Effector CD4-positive, alpha-beta T cell (primary cell): ENCODE data around the gene HOXC4.
"Not testable (repeated sequence)": the region's sequence is repeated elsewhere in the genome, so short reads cannot be mapped to it uniquely, and the experiment has no call there.

Experiments
- DNase-seq: peaks from one replicate; pipeline ENCODE4 v3.0.0-alpha.2; 2020

Gene HOXC4

GRCh38 chr12:54041097-54041690, 12.4 kb upstream of the HOXC4 start:
- DNase-seq, result no peak

GRCh38 chr12:54042033-54042432, 11.6 kb upstream of the HOXC4 start:
- DNase-seq, result not testable (repeated sequence)

- DNase-seq, result no peak
These were observed 10.4 kb upstream of the HOXC4 start for GRCh38 chr12:54042970-54043853.

GRCh38 chr12:54044425-54045103, 9.1 kb upstream of the HOXC4 start:
- no peak for DNase-seq

GRCh38 chr12:54045401-54045800, 8.2 kb upstream of the HOXC4 start:
- DNase-seq, result no peak

- DNase-seq, result no peak
These were observed 7.6 kb upstream of the HOXC4 start for GRCh38 chr12:54045868-54046521.

GRCh38 chr12:54046809-54047159, 6.9 kb upstream of the HOXC4 start:
- DNase-seq, result no peak

- no peak for DNase-seq
These were observed 6.3 kb upstream of the HOXC4 start for GRCh38 chr12:54047160-54047963.

- no peak for DNase-seq
These were observed 5.7 kb upstream of the HOXC4 start for GRCh38 chr12:54047964-54048303.

- DNase-seq, result no peak
These were observed 5.1 kb upstream of the HOXC4 start for GRCh38 chr12:54048406-54049093.

- DNase-seq, result no peak
These were observed 4.5 kb upstream of the HOXC4 start for GRCh38 chr12:54049108-54049507.

- no peak for DNase-seq
These were observed 3.2 kb upstream of the HOXC4 start for GRCh38 chr12:54050482-54050810.

GRCh38 chr12:54051026-54051842, 2.4 kb upstream of the HOXC4 start:
- DNase-seq, result no peak

- DNase-seq, result no peak
These were observed 1.7 kb upstream of the HOXC4 start for GRCh38 chr12:54051874-54052437.

- no peak for DNase-seq
These were observed 1.1 kb upstream of the HOXC4 start for GRCh38 chr12:54052438-54053002.

GRCh38 chr12:54053003-54053750, 458 bp upstream of the HOXC4 start:
- no peak for DNase-seq

GRCh38 chr12:54054742-54055194, 1.1 kb downstream of the HOXC4 start:
- no peak for DNase-seq

- DNase-seq, result no peak
These were observed 1.9 kb downstream of the HOXC4 start for GRCh38 chr12:54055552-54055951.

GRCh38 chr12:54056110-54056509, 2.5 kb downstream of the HOXC4 start:
- DNase-seq, result no peak
